ENCODE data around the gene DMWD.

Gene DMWD

DNA sequence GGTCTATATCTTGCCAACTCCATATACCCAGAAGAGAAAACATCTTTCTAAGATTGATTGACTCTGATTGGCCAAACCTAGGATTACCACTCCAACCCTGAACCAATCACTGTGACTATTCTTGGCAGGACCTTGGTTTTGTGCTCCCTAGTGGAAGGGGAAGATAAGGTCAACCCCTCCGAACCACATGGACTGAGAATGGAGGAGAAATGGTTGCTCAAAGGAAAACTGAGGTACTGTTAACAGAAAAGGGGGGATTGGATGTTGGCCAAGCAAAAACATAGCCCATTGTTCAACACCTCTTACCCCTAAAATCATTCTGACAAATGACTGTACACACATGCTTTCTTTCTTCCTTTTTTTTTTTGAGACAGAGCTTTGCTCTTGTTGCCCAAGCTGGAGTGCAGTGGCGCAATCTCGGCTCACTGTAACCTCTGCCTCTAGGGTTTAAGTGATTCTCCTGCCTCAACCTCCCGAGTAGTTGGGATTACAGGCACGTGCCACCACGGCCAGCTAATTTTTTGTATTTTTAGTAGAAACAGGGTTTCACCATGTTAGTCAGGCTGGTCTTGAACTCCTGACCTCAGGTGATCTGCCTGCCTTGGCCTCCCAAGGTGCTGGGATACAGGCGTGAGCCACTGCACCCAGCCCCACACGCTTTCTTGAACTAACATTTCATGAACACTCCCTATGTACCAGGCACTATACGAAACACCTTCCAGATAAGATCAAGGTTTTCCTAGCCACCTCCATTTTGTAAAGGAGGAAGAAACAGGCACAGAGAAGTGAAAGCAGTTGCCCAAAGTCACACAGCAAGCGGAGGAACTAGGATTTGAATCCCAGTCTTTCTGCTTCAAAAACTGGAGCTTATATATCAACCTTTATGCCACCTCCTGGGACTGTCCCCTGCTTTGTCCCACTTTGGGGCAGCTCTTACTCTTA is 52.9 kb downstream of the DMWD start:
- no peak for TF ChIP-seq CTCF (IDR thresholded peaks at IDR 0.05; ENCODE audit: low read depth, low read length)
- no peak for DNase-seq (ENCODE audit: extremely low read depth, low read depth)

GRCh38 chr19:45733160-45733810 is 59.4 kb downstream of the DMWD start, which contains the start of gene MEIOSIN:
Gene MEIOSIN, plus strand, starts transcription at chr19:45733439. Its CDS starts 1,938 bp downstream, at chr19:45735377.
- no peak for TF ChIP-seq CTCF (IDR thresholded peaks at IDR 0.05; ENCODE audit: low read depth, low read length)
- no peak for DNase-seq (ENCODE audit: extremely low read depth, low read depth)

All from AG09319 (cell line).